GM12878 (cell line): ENCODE data around the gene ELP1. TPM values are rescaled to one million over a fixed set of nuclear protein-coding genes. Genes with fewer than 3 reads are reported as not detected.

ENCODE experiments used
- ATAC-seq: fragments of 200-7000 bp; cut with Tn5 transposase; 3 replicates; pipeline ENCODE4 v1.9.1; 2020; ENCODE audit warnings: mild to moderate bottlenecking, moderate library complexity
- BruUV-seq: library from RNA; stranded (reverse); fragments of 400-500 nt; replicated peaks from 2 replicates; lab custom pipeline; 2021; lab: Mats Ljungman, UMichigan
- CTCF ChIA-PET: fragments of 300-600 bp; sonication (Branson Sonifier 250); formaldehyde crosslinking; extraction: SDS; loops from one replicate; lab custom pipeline; 2021; ENCODE audit warnings: inconsistent platforms; lab: Yijun Ruan, JAX
- POLR2A ChIA-PET: fragments of 350-600 bp; formaldehyde crosslinking; extraction: SDS; loops from one replicate; lab custom pipeline; 2021; ENCODE audit warnings: inconsistent platforms; lab: Charles Lee
- RAD21 ChIA-PET: fragments of 300-600 bp; sonication (Branson Sonifier 250); formaldehyde crosslinking; loops from one replicate; lab custom pipeline; 2023; ENCODE audit warnings: antibody characterized with exemption; ENCODE audit not compliant: unreplicated experiment; lab: Charles Lee
- SMC1A ChIA-PET: fragments of 300-600 bp; sonication (Branson Sonifier 250); formaldehyde crosslinking; loops from one replicate; lab custom pipeline; 2023; ENCODE audit not compliant: unreplicated experiment, uncharacterized antibody; lab: Charles Lee
- DNase-seq: peaks from one replicate; pipeline ENCODE4 v3.0.0-alpha.2; 2011; ENCODE audit warnings: low read depth, low spot score
- FAIRE-seq: peaks from 3 replicates; lab custom pipeline; 2011; peaks lifted over from hg19 to GRCh38; lab: Jason Lieb, UNC
- H2AFZ ChIP-seq: 2 replicates; pipeline ENCODE4 v1.6.0; 2011; ENCODE audit warnings: low read depth, low read length, control low read depth; ENCODE audit not compliant: control insufficient read depth
- H3K27ac ChIP-seq: 2 replicates; pipeline ENCODE4 v1.5.1; 2011; ENCODE audit warnings: control low read depth; ENCODE audit not compliant: control insufficient read depth, insufficient read depth
- H3K27me3 ChIP-seq, 2 experiments: replicated peaks in 1 of 2; 2 replicates each; pipeline versions ENCODE4 v1.6.0 to v1.6.1; 2011; ENCODE audit warnings: low read length in 1 of 2; ENCODE audit not compliant: control insufficient read depth in 2 of 2, insufficient read depth in 2 of 2
- H3K36me3 ChIP-seq, 2 experiments: 2 replicates each; pipeline ENCODE4 v1.5.1; 2011; ENCODE audit warnings: low read length in 1 of 2; ENCODE audit not compliant: control insufficient read depth in 2 of 2, insufficient read depth in 2 of 2
- H3K4me1 ChIP-seq: 2 replicates; pipeline ENCODE4 v1.6.1; 2011; ENCODE audit warnings: mild to moderate bottlenecking, low read length, moderate library complexity, mixed read lengths; ENCODE audit not compliant: control insufficient read depth, insufficient read depth
- H3K4me2 ChIP-seq: 2 replicates; pipeline ENCODE4 v1.6.0; 2011; ENCODE audit warnings: control low read depth; ENCODE audit not compliant: control insufficient read depth, insufficient read depth
- H3K4me3 ChIP-seq: fragments of 200-600 bp; sonication (generic); 2 replicates; pipeline ENCODE4 v1.5.1; 2016
- H3K79me2 ChIP-seq: 2 replicates; pipeline ENCODE4 v1.6.0; 2011; ENCODE audit warnings: low read length; ENCODE audit not compliant: control insufficient read depth, insufficient read depth
- H3K9ac ChIP-seq: 2 replicates; pipeline ENCODE4 v1.8.0; 2011; ENCODE audit warnings: low read length, control low read depth, mixed read lengths; ENCODE audit not compliant: control insufficient read depth, insufficient read depth
- H3K9me3 ChIP-seq: replicated peaks from 3 replicates; pipeline ENCODE4 v1.5.1; 2011; ENCODE audit warnings: mild to moderate bottlenecking, low read length; ENCODE audit not compliant: control insufficient read depth, insufficient read depth
- H4K20me1 ChIP-seq: 2 replicates; pipeline ENCODE4 v1.6.0; 2011; ENCODE audit not compliant: control insufficient read depth, insufficient read depth
- CREB1 ChIP-seq: IDR thresholded peaks from 2 replicates; pipeline ENCODE4 v1.6.1; 2012; ENCODE audit warnings: low read depth, mild to moderate bottlenecking, inconsistent platforms
- FOS ChIP-seq: IDR thresholded peaks from 3 replicates; pipeline ENCODE4 v1.6.1; 2011; ENCODE audit warnings: borderline replicate concordance; ENCODE audit not compliant: insufficient read length; ENCODE audit errors: extremely low read depth
- KDM1A ChIP-seq: fragments of 200-600 bp; sonication (generic); IDR thresholded peaks from 2 replicates; pipeline ENCODE4 v1.6.1; 2016; ENCODE audit warnings: borderline replicate concordance
- KLF5 ChIP-seq: fragments of 450-650 bp; IDR thresholded peaks from 2 replicates; pipeline ENCODE4 v1.6.1; 2014; ENCODE audit warnings: mild to moderate bottlenecking; ENCODE audit not compliant: partially characterized antibody
- PAX8 ChIP-seq: fragments of 450-650 bp; IDR thresholded peaks from 2 replicates; pipeline ENCODE4 v1.6.1; 2017; ENCODE audit warnings: mild to moderate bottlenecking, moderate library complexity
- REST ChIP-seq: IDR thresholded peaks from 2 replicates; pipeline ENCODE4 v1.6.1; 2012; ENCODE audit warnings: mild to moderate bottlenecking, low read depth, low read length
- SMAD5 ChIP-seq: IDR thresholded peaks from 2 replicates; pipeline ENCODE4 v1.6.1; 2016; ENCODE audit warnings: antibody characterized with exemption, low read depth
- WRNIP1 ChIP-seq: IDR thresholded peaks from 2 replicates; pipeline ENCODE4 v1.6.1; 2011; ENCODE audit warnings: low read depth, low read length, improper control_type of control experiment, borderline replicate concordance
- WGBS: methylation state at CpG from one replicate; pipeline ENCODE4 v1.1.6; 2016; ENCODE audit warnings: low lambda C conversion rate; ENCODE audit not compliant: insufficient replicate concordance, insufficient coverage; ENCODE audit errors: missing lambda C conversion rate; 5-methylcytosine and 5-hydroxymethylcytosine counted together
- in situ Hi-C: fragments of 300-500 bp; cut with MboI; formaldehyde crosslinking; loops from 9 replicates; pipeline ENCODE4 v1.14.3; 2018; ENCODE audit warnings: mixed read lengths
- intact Hi-C: fragments of 100-400 bp; cut with micrococcal nuclease; formaldehyde crosslinking; loops from one replicate; pipeline ENCODE4 v1.14.2; 2022; ENCODE audit not compliant: unreplicated experiment
- polyA plus RNA-seq, 11 experiments: library from polyadenylated mRNA; depleted of rRNA in 4 of 11; unstranded in 6 of 11; stranded (reverse) in 5 of 11; fragments of >200 nt; fragmentation: Nextera tagmentation in 4 of 11; fragmentation: Illumina TruSeq in 1 of 11; extraction: Ambion mirVana in 4 of 11; extraction: Trizol in 1 of 11; gene quantifications; 1 replicate in 1 of 11; 2 replicates in 10 of 11; pipeline versions ENCODE4 v1.2.1 to v1.2.3, GENCODE V29; 2011 to 2016; ENCODE audit warnings: inconsistent platforms in 2 of 11, missing spikeins in 2 of 11, low read depth in 1 of 11
- total RNA-seq, 4 experiments: library from RNA; depleted of rRNA in 3 of 4; stranded (reverse); fragments of >200 nt in 3 of 4; fragmentation: Illumina TruSeq in 1 of 4; extraction: Trizol in 1 of 4; gene quantifications; 2 replicates each; pipeline versions ENCODE4 v1.2.1 to v1.2.3, GENCODE V29; 2013 to 2021
- TF ChIP-seq, protein P1 (sequence below): fragments of 150-350 bp; IDR thresholded peaks from 2 replicates; pipeline ENCODE4 v1.6.1; 2016; ENCODE audit warnings: low read depth, low read length
- TF ChIP-seq, protein P2 (sequence below): IDR thresholded peaks from 2 replicates; pipeline ENCODE4 v1.6.1; 2012; ENCODE audit warnings: low read length, inconsistent platforms

ELP1 gene
- total and polyA plus RNA-seq, 10 of the 15 experiments (the other 5 are each of a cell fraction or from before 2014, with no cell fraction given): 9.7 to 29.9 (median 26.0) TPM

- H2AFZ ChIP-seq: no peak overlapping the region
- H3K27me3 ChIP-seq: no peaks in the 10 kb centered on the region
- no peaks in the 10 kb centered on the region for H3K79me2 ChIP-seq
- no peak overlapping the region for H3K4me3 ChIP-seq
- H3K9ac ChIP-seq: no peak overlapping the region
- H3K4me1 ChIP-seq: no peaks in the 10 kb centered on the region
- no peak for ATAC-seq
- no peak for TF ChIP-seq WRNIP1
- no peak for TF ChIP-seq KDM1A
- TF ChIP-seq, protein P1, sequence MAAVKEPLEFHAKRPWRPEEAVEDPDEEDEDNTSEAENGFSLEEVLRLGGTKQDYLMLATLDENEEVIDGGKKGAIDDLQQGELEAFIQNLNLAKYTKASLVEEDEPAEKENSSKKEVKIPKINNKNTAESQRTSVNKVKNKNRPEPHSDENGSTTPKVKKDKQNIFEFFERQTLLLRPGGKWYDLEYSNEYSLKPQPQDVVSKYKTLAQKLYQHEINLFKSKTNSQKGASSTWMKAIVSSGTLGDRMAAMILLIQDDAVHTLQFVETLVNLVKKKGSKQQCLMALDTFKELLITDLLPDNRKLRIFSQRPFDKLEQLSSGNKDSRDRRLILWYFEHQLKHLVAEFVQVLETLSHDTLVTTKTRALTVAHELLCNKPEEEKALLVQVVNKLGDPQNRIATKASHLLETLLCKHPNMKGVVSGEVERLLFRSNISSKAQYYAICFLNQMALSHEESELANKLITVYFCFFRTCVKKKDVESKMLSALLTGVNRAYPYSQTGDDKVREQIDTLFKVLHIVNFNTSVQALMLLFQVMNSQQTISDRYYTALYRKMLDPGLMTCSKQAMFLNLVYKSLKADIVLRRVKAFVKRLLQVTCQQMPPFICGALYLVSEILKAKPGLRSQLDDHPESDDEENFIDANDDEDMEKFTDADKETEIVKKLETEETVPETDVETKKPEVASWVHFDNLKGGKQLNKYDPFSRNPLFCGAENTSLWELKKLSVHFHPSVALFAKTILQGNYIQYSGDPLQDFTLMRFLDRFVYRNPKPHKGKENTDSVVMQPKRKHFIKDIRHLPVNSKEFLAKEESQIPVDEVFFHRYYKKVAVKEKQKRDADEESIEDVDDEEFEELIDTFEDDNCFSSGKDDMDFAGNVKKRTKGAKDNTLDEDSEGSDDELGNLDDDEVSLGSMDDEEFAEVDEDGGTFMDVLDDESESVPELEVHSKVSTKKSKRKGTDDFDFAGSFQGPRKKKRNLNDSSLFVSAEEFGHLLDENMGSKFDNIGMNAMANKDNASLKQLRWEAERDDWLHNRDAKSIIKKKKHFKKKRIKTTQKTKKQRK: no peak
- no peak for TF ChIP-seq SMAD5
- TF ChIP-seq CREB1: no peak
- TF ChIP-seq, protein P2, sequence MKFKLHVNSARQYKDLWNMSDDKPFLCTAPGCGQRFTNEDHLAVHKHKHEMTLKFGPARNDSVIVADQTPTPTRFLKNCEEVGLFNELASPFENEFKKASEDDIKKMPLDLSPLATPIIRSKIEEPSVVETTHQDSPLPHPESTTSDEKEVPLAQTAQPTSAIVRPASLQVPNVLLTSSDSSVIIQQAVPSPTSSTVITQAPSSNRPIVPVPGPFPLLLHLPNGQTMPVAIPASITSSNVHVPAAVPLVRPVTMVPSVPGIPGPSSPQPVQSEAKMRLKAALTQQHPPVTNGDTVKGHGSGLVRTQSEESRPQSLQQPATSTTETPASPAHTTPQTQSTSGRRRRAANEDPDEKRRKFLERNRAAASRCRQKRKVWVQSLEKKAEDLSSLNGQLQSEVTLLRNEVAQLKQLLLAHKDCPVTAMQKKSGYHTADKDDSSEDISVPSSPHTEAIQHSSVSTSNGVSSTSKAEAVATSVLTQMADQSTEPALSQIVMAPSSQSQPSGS: no peak
- no peak for TF ChIP-seq FOS
- TF ChIP-seq PAX8: no peak
- no peak for TF ChIP-seq KLF5
- no peak for TF ChIP-seq REST
- DNase-seq: no peak
- H4K20me1 ChIP-seq: no peaks in the 10 kb centered on the region
- ChIA-PET RAD21 (no interaction called here), CTCF (no interaction called here), POLR2A (no interaction called here), SMC1A (no interaction called here)
- intact Hi-C loops: loop anchor here (10.0 kb wide), 1 partner anchor 60 kb away; no protein-coding TSS in a partner anchor
- no TSS peak for BruUV-seq
- H3K27ac ChIP-seq: no peak overlapping the region
- in situ Hi-C loops: no loop called here
- no peak overlapping the region for H3K4me2 ChIP-seq
- FAIRE-seq: no peak
- 91% methylated on average over 2 of the region's 2 CpGs for WGBS
- no peaks in the 10 kb centered on the region for H3K9me3 ChIP-seq
- no peaks in the 10 kb centered on the region for H3K36me3 ChIP-seq
Measured at GRCh38 chr9:108844856-108845255, 89.1 kb downstream of the ELP1 start.
